Activated CD8-positive, alpha-beta memory T cell treated with anti-CD3 and anti-CD28 coated beads for 24 hours (primary cell): ENCODE data around the gene UQCC5.

Experiments used
- DNase-seq: peaks from one replicate; pipeline ENCODE4 v3.0.0-alpha.2; 2020

The UQCC5 gene

DNA sequence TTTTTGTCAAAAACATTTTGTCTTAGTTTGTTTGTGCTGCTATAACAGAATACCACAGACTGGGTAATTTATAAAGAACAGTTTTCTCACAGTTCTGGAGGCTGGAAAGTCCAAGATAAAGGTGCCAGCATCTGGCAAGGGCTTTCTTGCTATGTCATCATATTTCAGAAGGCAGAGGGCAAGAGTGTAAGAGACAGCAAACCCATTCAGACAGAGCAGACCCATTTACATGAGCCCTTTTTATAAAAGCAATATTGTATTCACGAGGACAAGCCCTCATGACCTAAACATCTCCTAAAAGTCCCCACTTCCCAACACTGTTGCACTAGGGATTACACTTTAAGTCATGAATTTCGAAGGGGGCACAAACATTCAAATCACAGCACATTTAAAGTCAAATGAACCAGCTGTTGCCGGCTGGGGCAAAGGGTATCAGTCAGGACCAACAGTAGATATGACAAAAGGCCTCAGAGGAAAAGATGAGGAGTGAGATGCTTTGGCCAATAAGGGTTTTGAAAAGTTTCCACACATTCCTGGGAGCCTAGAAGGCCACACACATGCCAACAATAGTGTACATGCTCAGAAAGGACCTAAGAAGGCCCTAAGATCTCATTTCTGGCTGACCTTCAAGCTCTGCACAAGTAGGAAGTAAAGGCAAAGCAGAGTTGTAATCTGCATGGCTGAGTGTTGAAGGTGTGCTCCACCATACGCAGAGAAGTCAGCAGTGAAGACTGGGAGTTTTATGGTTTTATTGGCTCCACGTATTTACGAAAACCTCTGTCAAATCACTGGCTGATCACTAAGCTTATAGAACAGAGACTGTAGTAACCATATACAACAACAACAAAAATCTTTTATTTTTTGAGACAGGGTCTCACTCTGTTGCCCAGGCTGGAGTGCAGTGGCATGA lies 37.9 kb downstream of the UQCC5 start:
- no peak for DNase-seq
